ENCODE measurements around the gene PPP2R3B. TPM values are rescaled to one million over a fixed set of nuclear protein-coding genes. Genes with fewer than 3 reads are reported as not detected.

Gene PPP2R3B
- total RNA-seq, 2 experiments from 2014 or later: 25.5 to 30.6 TPM

DNA sequence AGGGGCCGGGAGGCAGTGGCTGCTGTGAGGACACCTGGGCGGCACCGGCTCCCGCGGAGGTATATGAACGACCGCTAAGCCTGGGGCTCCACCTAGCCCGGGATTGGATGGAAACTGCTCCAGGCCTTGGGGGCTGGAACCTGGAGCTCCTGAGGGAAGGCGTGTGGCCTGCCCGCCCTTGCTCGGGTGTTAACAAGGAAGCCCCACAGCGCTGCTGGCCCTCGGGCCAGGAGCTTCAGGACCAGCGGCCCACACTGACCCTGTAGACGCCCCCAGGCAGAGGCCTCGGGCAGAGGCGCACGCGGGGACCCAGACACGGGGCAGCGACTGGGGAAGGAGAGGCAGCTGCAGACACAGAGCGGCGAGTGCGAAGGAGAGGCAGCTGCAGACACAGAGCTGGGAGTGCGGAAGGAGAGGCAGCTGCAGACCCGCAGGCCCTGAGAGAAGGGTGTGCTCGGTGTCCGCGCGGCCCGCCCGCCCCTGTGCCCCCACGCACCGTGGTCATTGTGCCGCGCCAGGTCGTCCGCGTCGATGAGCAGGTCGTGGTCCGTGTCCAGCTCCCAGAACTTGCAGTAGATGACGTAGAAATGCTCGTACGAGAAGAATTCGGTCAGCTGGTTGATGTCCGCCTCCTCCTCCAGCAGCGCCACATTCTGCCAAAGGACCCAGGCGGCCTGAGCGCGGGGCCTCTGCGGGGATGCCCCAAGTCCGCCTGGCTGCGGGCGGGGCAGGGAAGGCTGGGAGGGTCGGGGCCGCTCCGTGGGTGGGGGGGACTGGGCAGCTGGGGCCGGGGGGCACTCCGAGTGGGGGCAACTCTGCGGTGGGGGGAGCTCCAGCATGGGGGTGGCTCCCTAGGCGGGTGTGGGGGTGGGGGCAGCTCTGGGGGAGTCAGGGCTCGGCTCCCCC lies 41.4 kb downstream of the PPP2R3B start:
- peaks cover 15% of the 10 kb centered on the region for H3K36me3 Mint-ChIP-seq
- no peaks in the 10 kb centered on the region for H3K27me3 Mint-ChIP-seq
- no peak overlapping the region for H3K4me3 Mint-ChIP-seq
- no peaks in the 10 kb centered on the region for H3K4me1 Mint-ChIP-seq
- H3K27ac Mint-ChIP-seq: no peak overlapping the region
- H3K9me3 Mint-ChIP-seq: no peaks in the 10 kb centered on the region
- no peak for DNase-seq

DNA sequence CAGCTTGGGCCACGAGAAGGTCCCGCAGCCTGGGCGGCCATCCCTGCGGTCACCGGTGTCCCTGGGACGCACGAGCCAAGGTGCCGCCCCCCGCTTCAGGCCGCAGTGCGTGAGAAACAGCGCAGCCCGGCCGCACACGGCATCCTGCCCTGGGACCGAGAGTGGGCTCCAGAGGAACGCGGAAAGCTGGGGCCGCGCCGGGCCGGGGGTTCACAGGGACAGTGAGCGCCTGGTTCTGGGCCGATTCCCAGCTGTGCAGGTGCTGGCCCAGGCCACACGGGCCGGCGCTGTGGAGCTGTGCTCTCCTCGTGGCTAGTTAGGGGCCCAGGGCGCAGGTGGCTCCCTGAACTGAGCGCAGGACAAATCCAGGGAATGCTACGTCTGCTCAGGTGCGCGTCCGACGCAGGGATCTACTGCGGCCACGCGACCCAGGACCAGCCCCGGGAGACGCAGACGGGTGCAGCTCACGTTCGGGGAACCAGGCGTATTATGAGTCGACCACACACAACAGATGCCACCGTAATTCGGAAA lies 42.3 kb downstream of the PPP2R3B start:
- Mint-ChIP-seq H3K27me3 (no peaks in the 10 kb centered on the region), H3K4me3 (no peak overlapping the region), H3K27ac (no peak overlapping the region), H3K36me3 (peaks cover 15% of the 10 kb centered on the region), H3K4me1 (no peaks in the 10 kb centered on the region), H3K9me3 (no peaks in the 10 kb centered on the region)
- DNase-seq: no peak

DNA sequence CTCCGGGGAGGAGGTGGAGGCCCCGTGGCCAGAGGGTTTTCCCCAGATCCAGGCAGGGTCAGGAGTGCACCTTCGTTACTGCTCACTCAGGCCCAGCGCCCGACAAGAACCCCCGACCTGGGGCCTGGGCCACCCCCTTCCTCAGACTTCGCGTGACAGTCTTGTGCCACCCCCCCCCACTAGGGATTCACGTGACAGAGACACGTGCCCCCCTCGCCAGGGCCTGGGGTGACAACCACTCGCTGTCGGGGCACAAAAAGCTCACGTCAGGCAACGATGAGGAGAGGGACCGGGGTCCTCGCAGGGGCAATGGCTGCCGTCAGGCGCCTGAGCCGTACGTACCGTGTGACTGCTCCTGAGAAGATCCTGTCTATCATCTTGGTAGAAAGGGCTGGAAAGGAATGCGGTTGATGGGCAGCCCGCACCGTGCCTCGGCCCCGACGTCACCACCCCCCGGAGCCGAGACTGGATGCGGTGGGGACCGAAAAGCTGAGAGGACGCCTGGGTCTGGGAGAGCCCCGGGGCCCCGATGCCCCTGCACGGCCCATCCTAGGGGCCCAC lies 45.1 kb downstream of the PPP2R3B start:
- Mint-ChIP-seq H3K9me3 (no peaks in the 10 kb centered on the region), H3K4me1 (no peaks in the 10 kb centered on the region), H3K4me3 (no peak overlapping the region), H3K27me3 (no peaks in the 10 kb centered on the region), H3K27ac (no peak overlapping the region), H3K36me3 (peaks cover 28% of the 10 kb centered on the region)
- DNase-seq: no peak

GRCh38 chrX:340641-341423 lies 45.9 kb downstream of the PPP2R3B start:
- Mint-ChIP-seq H3K27ac (no peak overlapping the region), H3K4me3 (no peak overlapping the region), H3K27me3 (no peaks in the 10 kb centered on the region), H3K9me3 (no peaks in the 10 kb centered on the region), H3K36me3 (peaks cover 34% of the 10 kb centered on the region), H3K4me1 (no peaks in the 10 kb centered on the region)
- no peak for DNase-seq

- Mint-ChIP-seq H3K4me1 (no peaks in the 10 kb centered on the region), H3K27me3 (no peaks in the 10 kb centered on the region), H3K36me3 (peaks cover 34% of the 10 kb centered on the region), H3K4me3 (no peak overlapping the region), H3K27ac (no peak overlapping the region), H3K9me3 (no peaks in the 10 kb centered on the region)
- DNase-seq: no peak
Observed at GRCh38 chrX:340121-340520, 46.6 kb downstream of the PPP2R3B start.

GRCh38 chrX:338836-339400 lies 47.8 kb downstream of the PPP2R3B start:
- Mint-ChIP-seq H3K27me3 (no peaks in the 10 kb centered on the region), H3K9me3 (no peaks in the 10 kb centered on the region), H3K4me1 (no peaks in the 10 kb centered on the region), H3K36me3 (peaks cover 34% of the 10 kb centered on the region), H3K27ac (no peak overlapping the region), H3K4me3 (no peak overlapping the region)
- no peak for DNase-seq

DNA sequence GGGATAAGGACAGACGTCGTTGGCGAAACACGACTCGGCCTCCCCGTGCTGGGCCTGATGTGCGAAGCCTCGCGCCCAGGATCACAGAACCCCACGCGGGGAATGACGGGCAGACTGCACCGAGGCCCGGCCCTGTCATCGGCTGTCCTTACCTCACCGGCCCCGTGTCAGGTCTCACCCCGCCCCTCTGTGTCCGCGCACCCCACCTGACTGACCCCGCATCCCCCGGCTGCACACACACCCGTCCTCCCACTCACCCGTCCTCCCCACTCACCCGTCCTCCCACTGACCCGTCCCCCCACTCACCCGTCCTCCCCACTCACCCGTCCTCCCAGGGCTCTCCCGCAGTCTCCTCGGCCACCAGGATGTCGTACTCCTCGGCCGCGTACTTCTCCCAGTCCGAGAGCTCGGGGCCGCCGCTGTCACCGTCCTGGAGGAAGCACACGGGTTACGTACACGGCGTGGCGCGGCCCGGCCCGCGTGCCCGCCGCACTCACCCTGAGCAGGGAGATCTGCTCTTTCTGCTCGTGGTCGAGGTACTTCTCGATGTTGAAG lies 48.3 kb downstream of the PPP2R3B start:
- Mint-ChIP-seq H3K4me3 (no peak overlapping the region), H3K4me1 (no peaks in the 10 kb centered on the region), H3K9me3 (no peaks in the 10 kb centered on the region)

DNA sequence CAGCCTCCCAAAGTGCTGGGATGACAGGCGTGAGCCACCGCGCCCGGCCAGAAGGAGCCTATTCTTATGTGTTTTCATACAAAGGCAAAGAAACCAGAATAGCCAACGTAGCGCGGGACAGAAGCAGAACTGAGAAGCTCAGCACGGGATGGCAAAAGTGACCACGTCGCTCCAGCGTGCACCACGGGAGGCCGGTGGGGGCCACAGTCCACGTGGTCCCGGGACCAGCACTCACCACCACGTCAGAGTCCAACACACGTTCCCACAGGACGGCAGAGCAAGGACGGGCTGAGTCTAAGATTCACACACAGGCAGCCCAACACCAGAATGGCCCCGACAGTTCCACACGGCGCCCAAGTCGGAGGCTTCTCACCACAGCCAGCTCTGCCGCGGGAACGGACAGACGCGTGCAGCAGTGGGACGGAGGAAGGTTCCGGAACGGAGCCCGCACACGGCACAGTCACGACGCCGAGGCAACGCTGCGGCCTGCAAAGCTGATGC lies 49.3 kb downstream of the PPP2R3B start:
- Mint-ChIP-seq H3K27me3 (no peaks in the 10 kb centered on the region), H3K4me1 (no peaks in the 10 kb centered on the region), H3K36me3 (peaks cover 34% of the 10 kb centered on the region), H3K4me3 (no peak overlapping the region), H3K9me3 (no peaks in the 10 kb centered on the region), H3K27ac (no peak overlapping the region)
- DNase-seq: no peak

More for the DNA sequence above, 48.3 kb downstream of the PPP2R3B start:
- no peak overlapping the region for H3K27ac Mint-ChIP-seq
- no peak for DNase-seq
- H3K36me3 Mint-ChIP-seq: peaks cover 34% of the 10 kb centered on the region
- no peaks in the 10 kb centered on the region for H3K27me3 Mint-ChIP-seq

- DNase-seq: no peak
- no peaks in the 10 kb centered on the region for H3K9me3 Mint-ChIP-seq
- H3K4me3 Mint-ChIP-seq: no peak overlapping the region
- no peaks in the 10 kb centered on the region for H3K4me1 Mint-ChIP-seq
- H3K27ac Mint-ChIP-seq: no peak overlapping the region
- H3K27me3 Mint-ChIP-seq: no peaks in the 10 kb centered on the region
- H3K36me3 Mint-ChIP-seq: peaks cover 26% of the 10 kb centered on the region
Observed at GRCh38 chrX:336227-336626, 50.5 kb downstream of the PPP2R3B start.

- Mint-ChIP-seq H3K27ac (no peak overlapping the region), H3K27me3 (no peaks in the 10 kb centered on the region), H3K4me1 (no peaks in the 10 kb centered on the region), H3K9me3 (no peaks in the 10 kb centered on the region), H3K36me3 (peaks cover 24% of the 10 kb centered on the region), H3K4me3 (no peak overlapping the region)
- no peak for DNase-seq
Observed at GRCh38 chrX:335758-336155, 51.0 kb downstream of the PPP2R3B start.

DNA sequence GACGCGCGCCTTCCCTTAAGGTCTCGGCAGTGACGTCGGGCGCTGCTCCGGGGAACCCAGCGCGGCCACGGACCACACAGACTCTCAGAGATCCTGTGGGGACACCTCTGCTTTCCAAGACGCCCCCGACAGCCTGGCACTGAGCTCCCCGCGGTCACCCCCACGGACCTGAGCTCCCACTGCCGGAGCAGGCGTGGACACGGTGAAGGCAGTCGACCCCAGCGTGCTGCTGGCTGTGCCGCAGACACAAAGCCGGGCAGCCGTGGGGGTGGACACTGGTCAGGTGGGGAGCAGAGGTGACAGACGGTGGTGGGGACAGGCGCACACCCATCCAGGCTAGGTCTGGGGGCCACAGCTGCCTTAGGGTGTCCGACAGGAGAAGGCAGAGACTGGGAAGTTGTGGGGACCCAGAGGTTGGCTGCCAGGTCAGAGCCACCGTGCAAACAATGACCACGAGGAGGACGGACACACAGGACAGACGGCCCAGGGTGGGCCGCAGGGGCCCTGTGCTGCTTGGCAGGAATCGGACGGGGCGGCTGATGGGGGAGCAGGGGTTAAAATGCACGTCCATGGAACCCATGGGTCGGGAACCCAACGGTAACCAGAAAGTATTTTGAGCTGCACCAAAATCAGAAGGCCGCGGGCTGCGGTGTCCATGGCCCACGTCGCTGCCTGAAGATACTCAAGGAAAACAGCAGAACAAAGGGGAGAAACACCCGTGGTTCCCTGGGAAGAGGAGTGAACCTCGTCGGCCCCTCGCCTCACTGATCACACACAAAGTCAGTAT lies 51.5 kb downstream of the PPP2R3B start:
- H3K36me3 Mint-ChIP-seq: peaks cover 23% of the 10 kb centered on the region
- no peaks in the 10 kb centered on the region for H3K27me3 Mint-ChIP-seq
- H3K4me1 Mint-ChIP-seq: no peaks in the 10 kb centered on the region
- H3K27ac Mint-ChIP-seq: no peak overlapping the region
- no peak overlapping the region for H3K4me3 Mint-ChIP-seq
- DNase-seq: no peak
- no peaks in the 10 kb centered on the region for H3K9me3 Mint-ChIP-seq

DNA sequence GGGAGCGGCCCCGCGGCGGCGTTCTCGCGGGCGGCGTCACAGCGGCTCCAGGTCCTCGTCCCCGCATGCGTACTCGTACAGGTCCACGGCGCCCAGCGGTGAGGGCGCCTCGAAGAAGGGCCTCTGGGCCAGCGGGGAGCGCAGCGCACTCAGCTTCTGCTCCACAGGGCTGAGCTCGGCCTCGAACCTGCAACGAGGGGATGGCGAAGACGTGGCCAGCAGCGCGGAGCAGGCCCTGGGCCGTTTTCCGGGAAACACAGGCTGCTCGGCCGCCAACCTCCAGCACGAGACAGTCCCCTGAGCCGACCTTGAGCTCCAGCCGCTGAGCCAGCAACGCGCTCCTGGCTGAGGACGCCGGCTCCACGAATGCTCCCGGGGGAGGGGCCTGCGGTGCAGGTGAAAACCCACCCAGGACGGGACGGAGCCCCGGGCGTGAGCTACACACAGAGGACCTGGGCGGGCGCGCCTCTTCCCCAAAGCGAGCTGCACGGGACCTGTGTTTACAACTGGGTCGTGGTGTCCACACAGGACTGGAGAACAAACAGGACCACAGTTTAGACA lies 52.3 kb downstream of the PPP2R3B start:
- Mint-ChIP-seq H3K36me3 (peaks cover 23% of the 10 kb centered on the region), H3K9me3 (no peaks in the 10 kb centered on the region), H3K27ac (no peak overlapping the region), H3K4me3 (no peak overlapping the region), H3K27me3 (no peaks in the 10 kb centered on the region), H3K4me1 (no peaks in the 10 kb centered on the region)
- DNase-seq: no peak

DNA sequence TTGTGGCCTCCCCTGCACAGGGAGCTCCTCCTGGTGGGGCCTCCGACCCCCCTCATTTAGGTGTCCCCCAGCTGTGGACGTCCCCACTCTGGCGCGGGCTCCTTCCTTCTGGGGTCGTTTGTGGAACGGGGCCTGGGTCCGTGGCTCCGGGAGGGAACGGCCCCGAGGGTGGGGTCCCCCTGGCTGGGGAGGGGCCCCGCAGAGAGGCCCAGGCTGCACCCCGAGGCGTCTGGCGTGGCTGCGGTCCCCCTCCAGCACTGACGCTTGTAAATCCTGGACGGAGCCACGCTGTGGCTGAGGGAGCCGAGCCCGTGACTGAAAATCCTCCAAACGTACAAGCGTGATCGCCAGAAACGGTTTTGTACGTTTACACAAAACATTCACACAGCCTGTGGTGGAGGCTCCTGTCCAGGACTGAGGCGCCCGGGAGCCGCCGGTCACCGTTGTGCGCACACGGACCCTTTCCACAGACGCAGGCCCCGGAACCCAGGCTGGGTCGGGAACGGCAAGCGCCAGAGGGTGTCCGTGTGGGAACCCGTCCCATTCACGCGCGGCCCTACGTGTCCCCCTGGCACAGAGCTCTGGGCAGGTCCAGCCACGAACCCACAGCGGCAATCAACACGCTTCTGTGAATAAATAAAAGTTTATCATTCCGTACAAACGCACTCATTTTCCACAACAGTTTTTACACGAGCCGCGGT lies 52.9 kb downstream of the PPP2R3B start:
- Mint-ChIP-seq H3K36me3 (peaks cover 21% of the 10 kb centered on the region), H3K27ac (no peak overlapping the region), H3K4me3 (no peak overlapping the region), H3K9me3 (no peaks in the 10 kb centered on the region), H3K27me3 (no peaks in the 10 kb centered on the region), H3K4me1 (no peaks in the 10 kb centered on the region)
- DNase-seq: no peak
